ENCODE data around the gene EGR1.
A peak's percentile ranks its signal among the peaks of the same experiment; 100 is the strongest.

The EGR1 gene

DNA sequence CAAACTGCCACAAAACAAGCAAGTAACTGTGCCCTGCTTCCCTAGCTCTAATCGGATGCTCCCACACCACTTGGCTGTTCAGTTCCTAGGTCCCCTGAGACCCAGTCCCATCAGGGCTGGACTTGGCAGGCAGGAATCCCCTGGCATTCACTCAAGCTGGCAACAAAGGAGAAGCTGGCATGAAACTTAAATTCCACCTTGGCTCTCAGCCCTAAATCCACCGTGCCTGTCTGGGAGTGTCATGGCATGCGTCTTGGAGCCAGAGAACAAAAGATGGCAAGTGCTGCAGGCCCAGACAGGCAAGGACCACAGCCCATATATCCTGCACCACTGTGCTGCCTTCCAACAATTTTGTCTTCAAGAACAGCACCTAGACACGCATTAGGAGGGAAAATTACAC, 39.5 kb downstream of the EGR1 start:
- DNase-seq (ENCODE audit: extremely low read depth, low read depth), result no peak
- TF ChIP-seq, protein P1, sequence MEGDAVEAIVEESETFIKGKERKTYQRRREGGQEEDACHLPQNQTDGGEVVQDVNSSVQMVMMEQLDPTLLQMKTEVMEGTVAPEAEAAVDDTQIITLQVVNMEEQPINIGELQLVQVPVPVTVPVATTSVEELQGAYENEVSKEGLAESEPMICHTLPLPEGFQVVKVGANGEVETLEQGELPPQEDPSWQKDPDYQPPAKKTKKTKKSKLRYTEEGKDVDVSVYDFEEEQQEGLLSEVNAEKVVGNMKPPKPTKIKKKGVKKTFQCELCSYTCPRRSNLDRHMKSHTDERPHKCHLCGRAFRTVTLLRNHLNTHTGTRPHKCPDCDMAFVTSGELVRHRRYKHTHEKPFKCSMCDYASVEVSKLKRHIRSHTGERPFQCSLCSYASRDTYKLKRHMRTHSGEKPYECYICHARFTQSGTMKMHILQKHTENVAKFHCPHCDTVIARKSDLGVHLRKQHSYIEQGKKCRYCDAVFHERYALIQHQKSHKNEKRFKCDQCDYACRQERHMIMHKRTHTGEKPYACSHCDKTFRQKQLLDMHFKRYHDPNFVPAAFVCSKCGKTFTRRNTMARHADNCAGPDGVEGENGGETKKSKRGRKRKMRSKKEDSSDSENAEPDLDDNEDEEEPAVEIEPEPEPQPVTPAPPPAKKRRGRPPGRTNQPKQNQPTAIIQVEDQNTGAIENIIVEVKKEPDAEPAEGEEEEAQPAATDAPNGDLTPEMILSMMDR (IDR thresholded peaks at IDR 0.05; ENCODE audit: low read depth, low read length), result no peak

DNA sequence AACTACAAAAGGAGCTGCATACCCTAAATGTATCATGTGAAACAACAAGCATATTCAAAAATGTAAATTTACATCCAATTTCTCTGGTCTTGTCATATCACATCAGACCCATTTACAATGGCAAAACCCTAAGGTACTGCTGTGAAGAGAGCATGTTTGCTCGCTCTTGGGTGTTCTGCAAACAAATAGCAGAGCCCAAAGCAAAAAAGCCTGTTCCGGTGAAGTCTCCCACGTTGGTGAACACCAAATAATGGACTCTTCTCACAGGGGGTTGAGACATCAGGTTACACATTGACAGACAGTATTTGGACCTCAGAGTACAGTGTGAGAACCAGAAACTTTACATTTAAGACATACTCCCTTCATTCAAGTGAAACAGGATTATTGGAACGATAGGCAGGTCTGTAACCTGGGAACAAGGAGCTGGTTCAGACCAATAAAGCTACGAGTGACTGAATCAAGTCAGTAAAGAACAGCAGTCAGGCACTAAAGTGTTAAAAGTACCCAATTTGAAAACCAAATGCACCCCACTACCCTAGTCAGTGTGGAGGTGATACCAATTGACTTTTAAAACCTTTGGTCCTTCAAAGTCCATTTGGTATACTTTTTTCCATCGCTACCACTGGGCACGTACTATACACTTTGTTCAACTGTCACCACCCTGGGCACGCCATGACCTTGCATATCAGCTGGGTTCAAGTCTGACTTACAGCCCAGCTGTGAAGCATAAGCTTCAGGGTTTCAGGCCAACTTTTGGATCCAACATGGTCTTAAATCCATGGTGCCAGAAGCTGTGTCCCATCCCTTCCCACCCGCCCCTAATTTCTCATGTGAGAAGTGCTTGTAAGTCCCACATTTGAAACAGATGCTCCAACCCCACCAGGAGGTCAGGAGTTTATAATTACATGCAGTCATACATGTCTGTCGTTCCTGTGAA, 41.4 kb downstream of the EGR1 start:
- TF ChIP-seq, protein P1 (IDR thresholded peaks at IDR 0.05; ENCODE audit: low read depth, low read length), result no peak
- DNase-seq (ENCODE audit: extremely low read depth, low read depth), result peak; percentile 37

DNA sequence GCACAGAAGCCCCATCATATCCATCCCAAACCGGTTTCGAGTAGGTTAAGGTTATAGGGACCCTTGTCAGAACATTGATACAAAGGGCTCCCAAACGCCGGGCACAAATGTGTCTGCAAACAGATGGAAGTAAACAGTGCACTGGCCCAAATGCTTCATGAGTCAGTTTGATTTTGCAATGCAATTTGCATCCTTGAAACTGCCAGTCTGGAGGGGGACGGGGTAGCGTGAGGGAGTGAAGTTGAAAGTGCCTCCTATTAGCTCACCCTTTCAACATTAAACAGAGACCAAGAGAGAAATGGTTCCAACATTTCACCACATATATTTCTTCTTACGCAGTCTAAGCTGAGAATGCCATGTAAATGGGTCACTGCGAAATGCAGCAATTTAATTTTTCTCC, 42.2 kb downstream of the EGR1 start:
- DNase-seq (ENCODE audit: extremely low read depth, low read depth), result peak; percentile 90

DNA sequence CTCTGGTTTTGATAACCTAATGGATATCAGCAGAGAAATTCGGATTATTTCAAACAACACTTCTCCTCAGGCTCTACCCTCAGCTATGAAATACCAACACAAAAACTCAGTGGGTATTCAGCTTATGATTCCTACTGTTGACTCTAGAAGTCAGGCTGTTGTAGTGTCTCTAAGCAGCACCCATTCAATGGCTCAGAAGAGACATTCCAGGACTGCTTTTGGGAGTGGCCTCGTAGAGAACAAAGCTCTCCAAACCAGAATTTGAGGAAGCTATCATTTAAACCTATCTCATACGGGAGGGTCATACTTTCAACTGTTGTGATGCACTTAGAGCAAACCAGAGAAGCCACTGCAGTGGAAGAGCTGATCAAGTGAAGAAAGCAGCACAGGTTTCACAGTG, 43.7 kb downstream of the EGR1 start:
- TF ChIP-seq, protein P1 (IDR thresholded peaks at IDR 0.05; ENCODE audit: low read depth, low read length), result no peak
- no peak for DNase-seq (ENCODE audit: extremely low read depth, low read depth)

DNA sequence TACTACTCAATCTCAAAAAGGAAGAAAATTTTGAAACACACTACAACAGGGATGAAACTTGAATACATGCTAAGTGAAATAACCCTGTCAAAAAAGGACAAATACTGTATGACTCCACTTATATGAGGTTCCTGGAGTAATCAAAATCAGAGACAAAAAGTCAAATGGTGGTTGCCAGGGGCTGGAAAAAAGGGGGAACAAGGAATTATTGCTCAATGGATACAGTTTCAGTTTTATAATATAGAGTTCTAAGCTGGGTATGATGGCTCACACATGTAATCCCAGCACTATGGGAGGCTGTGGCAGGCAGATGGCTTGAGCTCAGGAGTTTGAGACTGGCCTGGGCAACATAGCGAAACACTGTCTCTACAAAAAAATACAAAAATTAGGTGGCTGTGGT, 48.7 kb downstream of the EGR1 start:
- DNase-seq (ENCODE audit: extremely low read depth, low read depth), result no peak
- TF ChIP-seq, protein P1 (IDR thresholded peaks at IDR 0.05; ENCODE audit: low read depth, low read length), result no peak

DNA sequence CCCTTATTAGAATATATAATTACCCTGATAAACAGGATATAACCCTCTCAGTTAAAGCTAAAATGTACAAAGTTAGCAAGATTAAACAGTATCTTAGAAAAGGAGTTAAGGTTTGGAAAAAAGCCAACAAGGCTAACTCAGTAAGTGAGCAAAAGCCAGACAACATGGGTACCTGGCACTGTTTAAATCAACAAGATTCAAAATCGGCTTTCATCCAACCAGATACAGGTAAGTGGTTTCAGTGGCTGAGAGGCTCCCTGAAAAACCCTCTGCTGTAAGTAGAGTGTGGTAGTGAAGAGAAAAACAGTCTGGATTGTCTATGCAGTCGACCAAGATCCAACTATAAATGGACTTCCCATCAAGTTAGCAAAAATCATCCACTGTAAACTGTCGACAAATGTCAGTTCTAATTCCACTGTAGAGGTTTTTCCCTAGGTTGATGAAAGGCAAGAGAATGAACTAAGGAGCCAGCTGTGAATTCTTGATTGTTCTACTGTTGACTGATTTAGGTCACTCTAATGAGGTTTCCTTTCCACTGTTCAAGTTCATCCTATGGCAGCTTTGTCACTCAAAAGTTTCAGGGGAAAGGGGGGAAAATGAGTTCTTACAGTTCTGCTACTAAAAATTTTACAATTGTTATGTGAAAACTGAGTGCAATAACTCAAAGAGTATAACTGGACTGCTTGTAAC, 50.4 kb downstream of the EGR1 start:
- no peak for DNase-seq (ENCODE audit: extremely low read depth, low read depth)
- TF ChIP-seq, protein P1 (IDR thresholded peaks at IDR 0.05; ENCODE audit: low read depth, low read length), result no peak

DNA sequence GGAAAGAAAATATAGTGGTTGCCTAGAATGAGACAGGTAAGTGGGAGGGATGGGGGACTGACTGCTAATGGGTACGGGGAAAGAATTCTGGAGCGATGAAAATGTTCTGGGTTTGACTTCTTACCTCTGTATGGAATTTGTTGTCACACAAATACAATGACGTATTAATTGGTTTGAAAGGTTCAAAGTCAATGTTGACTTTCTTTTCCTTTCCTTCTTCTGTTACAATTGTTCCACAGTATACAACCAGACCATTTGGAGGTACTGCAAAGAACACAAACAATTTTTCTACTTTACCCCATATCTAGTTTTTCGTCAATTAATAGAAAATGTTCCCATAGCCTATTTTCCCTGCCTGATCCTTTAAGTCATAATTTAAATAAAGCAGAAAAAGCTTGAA, 52.2 kb downstream of the EGR1 start:
- TF ChIP-seq, protein P1 (IDR thresholded peaks at IDR 0.05; ENCODE audit: low read depth, low read length), result no peak
- no peak for DNase-seq (ENCODE audit: extremely low read depth, low read depth)

Measured in AG09319 (cell line).